NCI-H524 (cell line): Measurements from ENCODE around the gene LBX1.

ENCODE experiments used
- DNase-seq, 2 experiments: peaks; one replicate each; lab custom pipeline; 2025; lab: John Stamatoyannopoulos, UW

The LBX1 gene

DNA sequence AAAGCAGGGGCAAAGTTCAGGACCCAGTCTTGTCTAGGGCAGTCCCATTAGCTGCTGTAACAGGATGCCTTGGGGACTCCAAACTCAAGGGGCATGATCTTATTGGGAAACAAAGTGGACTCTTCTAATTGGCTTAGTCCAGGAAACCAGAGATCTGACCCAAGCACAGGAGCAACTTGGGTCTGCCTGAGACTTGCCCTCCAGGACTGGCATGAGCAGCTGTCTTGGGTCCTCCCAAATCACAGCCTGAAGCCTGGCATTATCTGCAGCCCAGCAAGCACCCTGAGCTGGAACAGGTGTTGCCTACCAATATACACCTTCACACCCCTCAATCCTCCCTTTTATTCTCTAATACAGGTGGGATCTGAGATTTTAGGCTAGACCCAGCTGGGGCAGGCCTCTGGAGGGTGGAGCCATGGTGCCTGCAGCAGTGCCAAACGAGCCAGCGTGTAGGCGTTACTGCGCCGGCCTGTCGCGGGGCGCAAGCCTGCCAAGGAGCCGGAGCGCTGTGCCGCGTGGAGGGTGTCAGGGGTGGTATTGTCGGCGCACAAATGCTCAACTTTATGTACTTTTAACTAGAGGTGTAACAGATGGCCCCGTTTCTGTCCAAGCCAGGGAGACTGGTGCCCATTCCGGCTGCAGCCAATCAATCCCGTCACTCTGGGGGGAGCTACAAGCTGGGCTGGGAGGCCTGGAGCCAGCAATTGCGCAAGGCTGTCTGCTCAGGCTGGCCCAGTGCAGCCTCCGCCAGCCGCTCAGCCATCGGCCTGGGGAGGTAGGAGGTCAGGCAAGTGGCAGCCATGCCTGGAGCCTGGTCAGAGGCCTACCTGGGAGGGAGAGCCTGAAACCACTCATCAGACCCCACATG lies 12.8 kb upstream of the LBX1 start:
- peak; percentile 13 to 58 for DNase-seq

DNA sequence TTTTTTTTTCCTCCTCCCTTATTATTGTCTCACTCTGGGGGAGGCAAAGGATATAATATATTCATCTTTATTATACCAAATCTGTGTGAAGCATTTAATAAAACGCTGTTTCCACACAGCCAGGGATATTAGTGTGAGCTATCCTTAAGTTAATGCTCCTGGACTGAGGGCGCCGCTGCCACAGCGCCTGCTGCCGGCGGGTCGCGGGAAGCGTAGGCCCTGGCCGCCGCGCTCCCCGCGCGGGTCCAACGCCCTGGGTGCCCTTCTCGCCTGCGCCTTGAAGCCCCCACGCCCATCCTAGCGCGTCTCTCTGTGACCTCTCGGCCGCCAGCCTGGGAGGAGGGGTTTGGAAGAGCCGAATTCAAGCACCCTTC lies 9.5 kb upstream of the LBX1 start:
- no peak for DNase-seq

DNA sequence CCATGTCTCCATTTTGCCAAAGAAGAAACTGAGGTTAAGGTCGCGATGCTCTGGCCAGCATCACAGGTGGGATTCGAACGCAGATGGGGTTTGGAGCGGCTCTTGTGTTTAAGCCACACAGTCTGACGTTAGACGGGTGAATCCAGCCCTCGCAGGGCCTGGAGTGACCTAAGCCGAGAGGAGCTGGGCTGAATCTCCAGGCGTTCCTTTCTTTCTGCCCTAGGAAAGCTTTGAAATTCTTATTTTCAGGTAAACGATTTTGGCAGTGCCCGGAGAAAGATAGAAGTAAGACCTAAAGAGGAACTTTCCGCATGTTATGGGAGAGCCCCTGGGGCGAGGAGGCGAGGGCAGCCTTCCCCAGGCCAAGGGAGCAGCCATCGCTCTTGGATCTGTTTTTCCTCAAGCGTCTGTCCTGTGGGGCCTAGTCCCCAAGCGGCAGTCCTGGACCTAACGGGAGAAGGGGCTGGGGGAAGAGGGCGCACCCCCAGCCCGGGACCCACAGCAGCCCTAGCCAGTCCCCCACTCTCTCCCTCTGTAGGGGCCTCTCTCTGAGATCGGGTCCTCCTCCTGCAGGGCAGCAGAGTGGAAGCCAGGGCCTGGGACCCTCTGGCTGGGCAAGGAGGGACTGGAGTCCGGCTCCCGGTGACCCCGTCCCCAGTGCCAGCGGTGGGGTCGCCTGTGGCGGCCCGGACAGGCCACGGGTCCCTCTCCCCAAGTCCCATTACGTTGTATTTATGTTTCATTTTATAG lies 8.9 kb upstream of the LBX1 start:
- DNase-seq = no peak

DNA sequence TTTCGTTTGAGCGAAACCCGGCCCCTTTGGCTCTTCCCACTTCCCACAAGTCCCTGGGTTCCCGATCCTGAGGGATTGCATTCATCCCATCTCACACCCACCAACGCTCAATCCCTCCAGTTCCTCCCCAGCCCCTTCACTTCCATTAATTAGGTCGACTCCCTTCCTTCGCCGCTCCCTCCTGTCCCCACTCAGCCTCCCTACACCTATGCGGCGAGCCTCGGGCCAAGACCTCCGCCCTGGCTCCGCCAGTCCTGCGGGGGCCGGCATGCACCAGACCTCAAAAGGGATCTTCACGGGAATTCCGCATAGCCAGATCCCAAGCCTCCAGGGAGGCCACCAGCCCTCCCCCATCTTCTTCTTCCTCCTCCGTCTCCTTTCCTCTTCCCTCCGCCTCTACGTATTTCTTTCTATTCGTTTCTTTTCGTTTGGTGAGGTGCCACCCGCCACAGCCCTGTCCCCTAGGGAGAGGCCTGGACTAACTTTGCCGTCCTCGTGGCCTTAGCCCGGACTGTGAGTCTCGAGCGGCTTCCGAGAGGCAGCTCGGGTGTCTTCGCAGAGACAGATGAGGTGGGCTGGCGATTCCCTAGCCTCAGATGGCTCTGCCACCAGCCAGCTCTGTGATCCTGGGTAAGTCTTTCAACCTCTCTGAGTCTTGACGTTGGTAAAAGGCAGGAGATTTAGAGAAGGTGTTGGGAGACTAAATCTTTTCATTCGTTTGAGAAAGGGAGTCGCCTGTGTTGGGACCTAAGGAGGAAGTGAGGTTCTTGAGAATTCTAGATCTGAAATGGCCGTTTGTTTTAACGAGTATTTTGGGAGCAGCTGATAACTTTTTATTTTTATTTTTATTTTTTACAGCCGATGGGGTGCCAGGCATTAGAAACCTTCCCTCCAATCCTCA lies 8.1 kb upstream of the LBX1 start:
- DNase-seq = no peak

DNA sequence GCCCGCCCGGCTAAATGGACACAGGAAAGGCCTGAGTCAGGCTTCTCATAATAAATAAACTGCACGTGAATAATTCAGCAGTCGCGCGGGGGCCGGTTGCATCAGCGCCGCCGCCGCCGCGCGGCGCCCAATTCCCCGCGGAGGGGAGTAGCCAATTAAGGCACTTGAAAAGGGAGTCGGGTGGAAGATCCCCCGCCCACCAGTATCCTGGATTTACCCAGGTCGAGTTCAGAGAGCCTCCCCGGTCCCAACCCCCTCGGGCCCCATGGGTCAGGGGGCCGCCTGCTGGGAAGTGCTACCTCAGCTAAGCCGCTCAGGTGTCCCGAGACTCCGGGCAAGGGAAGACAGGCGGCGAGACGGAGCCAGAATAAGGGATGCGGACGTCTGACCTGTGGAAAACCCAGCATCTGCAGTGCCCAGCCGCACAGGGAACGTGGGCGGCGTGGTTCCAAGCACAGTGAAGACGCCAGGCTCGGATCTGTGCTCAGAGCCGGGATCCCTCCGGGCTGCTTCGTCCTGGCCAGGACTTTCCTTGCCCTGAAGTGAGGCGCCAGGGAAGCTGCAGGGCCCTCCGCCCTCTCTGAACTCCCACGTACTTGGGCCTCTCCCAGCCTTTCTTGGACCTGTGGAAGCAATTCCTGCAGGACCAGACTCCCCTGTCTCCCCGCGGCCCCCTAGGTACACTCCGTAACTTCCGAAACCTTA lies 7.3 kb upstream of the LBX1 start:
- DNase-seq = peak in 1 of 2 experiments; percentile 2

DNA sequence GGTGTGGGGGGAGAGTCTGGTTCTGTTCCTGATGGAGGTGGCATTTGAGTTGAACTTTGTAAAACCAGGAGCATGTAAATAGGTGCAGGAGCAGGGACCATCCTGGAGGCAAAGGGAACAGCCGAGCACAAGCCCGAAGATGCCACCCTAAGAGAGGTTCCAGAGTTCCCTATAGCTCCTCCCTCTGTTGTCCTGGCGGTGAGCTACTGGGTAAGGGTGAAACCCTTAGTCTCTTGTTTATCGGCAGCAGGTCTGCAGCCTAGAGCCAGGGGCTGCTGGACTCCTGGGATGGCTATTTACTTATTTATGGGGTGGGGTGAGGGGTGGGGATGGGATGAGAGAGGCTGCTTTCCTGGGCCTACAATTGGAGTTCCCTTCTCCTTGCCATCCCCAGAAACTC lies 6.5 kb upstream of the LBX1 start:
- no peak for DNase-seq

DNA sequence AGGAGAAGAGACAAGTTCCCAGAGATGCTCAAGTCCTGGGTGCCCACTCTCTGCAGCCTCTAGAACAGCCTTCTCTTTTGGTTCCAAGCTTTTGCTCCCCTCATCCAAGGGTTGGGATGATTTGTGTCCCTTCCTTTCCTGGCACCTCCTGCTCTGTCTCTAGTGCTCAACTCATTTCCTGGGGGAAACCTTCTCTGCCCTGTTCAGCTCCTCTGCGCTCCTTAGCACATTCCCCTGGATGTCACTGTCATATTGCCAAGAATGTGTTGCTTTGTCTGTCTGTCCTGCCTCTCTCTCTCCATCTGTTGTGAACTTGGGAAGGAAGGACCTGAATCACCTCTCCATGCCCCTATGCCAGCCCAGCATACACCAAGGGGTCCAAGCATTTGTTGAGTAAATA lies 5.1 kb upstream of the LBX1 start:
- DNase-seq = no peak

DNA sequence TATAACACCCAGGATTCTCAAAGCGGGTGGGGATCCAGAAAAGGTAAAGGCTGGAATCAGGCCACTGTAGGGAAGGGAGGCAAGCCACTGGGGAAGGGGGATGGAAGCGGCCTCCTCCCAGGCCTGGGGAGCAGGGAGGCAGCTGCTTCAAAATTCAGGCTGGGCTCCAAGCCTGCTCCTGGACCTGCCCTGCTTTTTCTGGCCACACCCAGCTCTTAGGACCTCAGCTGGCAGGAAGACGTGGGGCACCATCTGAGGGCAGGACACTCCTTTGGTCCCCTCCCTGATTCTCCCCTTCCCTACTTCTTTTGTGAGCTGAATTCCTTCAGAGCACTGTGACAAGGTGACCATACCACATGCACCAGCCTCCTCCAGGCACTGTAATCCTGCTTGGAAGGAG lies 4.6 kb upstream of the LBX1 start:
- DNase-seq = no peak

DNA sequence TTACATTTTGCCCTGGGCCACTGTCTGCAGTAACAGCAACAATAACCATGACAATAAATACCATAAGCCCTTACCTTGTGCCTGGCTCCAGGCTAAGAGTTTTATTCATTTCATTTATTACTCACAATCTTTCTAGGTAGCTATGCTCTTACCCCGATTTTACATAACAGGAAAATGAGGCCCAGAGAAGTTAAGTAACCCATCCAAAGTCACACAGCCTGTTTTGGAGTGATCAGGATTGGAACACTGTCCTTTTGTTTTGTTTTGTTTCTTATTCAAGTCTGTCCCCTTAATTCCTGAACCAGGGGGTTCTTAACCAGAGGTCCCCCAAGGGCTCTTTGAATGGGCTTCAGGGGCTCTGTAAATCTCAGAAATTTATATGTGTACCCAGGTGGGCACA lies 4.2 kb upstream of the LBX1 start:
- no peak for DNase-seq

DNA sequence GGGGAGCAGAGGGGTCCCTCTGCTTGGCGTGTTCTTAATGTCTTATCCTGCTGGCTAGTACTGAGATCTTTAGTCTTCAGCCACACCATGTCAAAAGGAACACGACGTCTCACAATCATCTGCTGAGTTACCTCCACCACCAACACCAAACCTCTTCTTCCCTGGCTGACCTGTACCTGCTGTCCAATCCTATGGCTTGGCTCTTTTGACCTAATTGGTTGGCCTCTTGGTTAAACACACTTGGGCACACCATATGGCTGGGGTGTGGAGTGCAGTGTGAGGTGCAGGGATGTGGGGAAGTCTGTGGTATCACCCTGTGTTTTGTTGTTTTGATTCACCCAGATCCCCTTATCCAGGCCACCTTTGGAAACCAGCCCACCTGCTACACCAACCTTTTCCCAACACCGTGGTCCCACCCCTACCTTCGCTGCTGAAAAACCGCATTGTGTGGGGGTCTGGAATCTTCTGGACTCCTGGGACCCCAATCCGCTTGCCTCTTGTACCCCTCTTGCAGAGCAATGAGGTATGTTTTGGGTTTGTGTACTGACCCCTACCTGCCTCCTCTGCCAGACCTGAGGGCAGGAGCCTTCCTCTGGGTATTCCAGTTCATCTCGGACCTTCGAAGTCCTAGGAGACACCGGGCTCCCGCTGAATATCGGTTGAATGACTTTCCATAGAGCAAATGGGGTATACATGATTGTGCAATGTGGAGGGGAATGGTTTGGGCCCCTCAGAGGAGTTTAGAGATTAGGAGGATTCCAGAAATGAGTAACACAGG lies 2.8 kb upstream of the LBX1 start:
- no peak for DNase-seq

DNA sequence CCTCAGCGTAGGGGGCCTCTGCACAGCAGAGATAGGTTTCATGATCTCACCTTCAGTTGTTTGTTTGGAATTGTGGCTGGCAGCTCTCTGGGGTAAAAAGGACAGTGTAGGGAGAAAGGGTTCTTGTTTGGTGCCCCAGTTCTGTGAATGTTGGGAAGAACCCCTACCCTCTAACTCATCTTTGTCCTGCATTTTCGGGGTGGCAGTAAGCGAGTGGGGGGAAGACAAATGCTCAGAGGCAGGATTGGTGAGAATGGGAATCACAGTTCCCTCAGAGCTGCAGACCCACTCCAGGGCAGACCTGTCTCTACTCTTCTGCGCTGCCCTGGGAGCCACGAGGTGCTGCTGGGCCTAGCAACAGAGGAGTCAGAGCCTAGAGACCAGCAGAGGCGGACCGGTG lies 1.8 kb upstream of the LBX1 start:
- DNase-seq = no peak

DNA sequence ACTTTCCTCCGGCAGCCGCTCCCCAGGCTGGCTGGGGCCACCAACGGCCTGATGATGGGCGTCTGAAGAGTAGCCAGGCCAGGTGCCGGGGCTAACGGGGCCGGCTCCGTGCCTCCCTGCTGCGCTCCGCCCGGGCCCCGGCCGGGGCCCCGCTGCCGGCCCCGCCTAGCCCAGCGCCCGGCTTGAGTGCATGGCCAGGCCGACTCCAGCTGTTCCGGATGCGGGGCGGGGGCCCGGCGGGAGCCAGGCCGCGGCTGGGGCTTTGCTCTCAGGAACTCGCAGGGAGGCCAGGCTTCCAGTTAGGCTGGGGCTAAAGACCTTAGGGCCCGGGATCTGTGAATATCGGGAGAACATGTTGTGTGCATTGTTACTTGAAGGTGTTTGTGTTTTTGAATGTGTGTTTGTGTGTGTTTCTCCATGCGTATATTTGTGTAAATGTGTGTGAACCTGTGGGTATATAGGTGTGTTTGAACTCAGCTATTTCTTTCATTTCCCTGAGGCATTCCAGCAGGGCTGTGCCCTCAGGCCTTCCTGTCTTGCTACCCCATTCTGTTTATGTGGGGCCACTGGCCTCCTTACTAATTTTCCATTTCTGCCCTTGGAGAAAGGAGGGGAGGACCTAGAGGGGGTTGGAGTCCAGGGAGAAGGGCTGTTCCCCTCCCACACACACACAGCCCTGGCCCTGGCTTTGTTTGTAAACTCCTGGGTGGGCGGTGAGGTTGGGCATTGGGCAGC lies 1.1 kb upstream of the LBX1 start:
- no peak for DNase-seq

DNA sequence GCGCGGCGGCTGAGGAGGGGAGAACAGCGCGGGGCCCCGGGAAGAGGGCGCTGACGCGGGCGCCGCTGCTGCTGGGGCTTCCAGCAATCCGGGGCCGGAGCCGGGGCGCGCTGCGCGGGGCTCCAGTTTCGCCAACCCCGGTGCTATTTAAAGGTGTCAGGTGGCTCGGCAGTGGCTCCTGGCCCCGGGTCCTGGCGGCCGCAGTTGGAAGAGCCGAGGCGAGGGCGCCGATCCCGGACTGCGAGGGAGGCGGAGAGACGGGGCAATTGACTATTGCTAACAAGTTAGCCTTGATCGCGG lies 347 bp downstream of the LBX1 start:
- DNase-seq = no peak

DNA sequence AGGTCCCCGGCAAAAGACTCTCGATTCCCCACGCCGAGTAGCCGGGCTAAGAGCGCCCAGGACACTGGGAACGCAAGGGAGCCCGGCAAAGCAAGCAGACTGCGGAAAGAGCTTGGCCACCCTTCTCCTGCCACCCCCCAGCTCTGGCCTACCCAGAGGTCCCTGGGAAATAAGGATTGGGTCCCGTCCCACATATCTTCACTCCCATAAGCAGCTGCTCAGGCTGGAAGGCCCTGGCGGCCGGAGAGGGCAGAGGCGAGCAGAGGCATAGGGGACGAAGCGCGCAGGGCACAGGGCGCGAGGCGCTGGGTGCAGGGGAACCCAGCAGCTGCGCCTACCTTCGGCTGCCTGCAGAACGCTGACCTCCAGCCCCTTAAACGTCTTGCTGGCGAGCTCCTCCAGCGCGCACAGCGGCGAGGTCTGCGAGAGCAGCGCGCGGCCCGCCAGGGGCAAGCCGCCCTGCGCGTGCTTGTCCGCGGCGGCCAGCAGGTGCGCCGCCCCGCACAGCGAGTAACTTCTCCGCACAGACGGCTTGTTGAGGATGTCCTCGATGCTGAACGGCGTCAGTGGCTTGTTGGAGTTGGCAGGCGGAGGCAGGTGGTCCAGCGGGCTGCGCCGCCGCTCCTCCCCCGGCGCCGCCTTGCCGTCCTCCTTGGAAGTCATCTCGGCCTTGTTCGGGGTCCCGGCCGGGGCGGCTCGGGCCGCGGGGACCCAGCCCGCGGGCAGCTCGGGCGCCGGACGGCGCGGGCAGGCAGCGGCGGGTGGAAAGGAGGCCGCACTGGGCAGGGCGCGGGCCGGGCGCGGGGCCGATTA lies 904 bp downstream of the LBX1 start:
- peak in 1 of 2 experiments; percentile 24 for DNase-seq

DNA sequence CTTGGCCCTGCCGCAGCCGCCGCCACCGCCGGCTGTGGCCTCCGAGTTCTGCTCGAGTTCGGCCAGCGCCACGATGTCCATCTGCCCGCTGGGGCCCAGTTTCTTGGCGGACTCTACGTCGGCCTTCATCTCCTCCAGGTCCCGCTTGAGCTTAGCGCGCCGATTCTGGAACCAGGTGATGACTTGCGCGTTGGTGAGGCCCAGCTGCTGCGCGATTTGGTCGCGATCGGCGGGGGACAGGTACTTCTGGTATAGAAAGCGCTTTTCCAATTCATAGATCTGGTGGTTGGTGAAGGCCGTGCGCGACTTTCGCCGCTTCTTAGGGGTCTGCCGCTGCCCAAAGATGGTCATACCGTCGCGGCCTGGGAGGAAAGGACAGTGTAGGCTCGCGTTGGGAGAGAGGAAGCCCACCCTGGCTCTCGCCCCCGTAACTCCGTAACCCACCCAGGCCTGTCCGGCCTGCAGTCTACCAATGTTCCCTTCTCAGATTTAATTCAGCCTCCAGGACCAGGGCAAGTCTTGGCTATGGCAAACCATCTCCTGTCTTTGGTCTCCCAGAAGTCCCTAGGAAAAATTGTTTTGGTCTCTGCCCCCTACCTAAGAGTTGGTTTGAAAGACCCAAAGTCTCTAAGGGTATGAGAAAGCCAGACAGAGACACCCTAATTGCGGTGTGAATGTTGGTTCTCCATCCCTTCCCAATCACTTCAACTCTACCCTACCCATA lies 1.7 kb downstream of the LBX1 start:
- DNase-seq = no peak

DNA sequence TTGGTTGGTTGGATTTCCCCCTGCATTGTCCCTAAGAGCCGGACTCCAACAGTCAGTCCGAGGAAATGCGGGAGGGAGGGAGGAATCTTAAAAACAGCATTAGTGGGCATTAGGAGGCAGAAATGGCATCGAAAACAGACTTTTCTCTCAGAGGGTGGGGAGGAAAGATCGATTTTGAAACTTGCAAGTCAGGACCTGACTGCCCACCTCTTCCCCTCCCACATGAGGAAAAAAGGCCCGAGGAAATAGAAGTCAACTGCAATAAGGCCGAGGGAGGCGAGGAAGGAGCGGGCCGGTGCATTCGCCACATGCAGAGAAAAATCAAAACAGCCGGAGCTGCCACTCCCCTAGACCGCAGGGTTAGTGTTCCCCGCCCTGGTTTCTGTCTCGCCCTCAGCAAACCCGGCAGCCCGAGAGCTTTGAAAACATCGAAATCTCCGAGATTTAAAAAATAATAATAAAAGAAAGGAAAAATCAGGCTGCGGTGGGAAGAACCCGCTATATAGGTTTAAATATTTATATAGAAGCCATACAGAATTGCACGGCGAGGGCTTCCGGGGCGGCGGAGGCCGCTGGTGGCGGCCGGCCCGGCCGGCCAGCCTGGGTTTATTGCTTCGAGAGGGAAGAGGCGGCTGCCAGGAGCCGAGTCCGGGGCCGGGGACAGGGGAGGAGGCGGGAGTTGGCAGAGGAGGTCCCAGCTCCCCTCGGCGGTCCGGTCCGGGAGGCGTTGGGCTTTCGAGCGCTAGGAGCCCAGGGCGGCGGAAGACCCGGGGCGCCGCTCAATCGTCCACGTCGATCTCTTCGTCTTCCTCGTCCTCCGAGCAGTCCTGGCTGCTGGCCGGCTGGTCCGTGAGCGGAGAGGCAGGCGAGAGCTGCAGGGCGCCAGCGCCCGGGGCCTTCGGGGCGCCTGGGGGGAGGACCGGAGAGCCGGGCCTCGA lies 2.5 kb downstream of the LBX1 start:
- no peak for DNase-seq

DNA sequence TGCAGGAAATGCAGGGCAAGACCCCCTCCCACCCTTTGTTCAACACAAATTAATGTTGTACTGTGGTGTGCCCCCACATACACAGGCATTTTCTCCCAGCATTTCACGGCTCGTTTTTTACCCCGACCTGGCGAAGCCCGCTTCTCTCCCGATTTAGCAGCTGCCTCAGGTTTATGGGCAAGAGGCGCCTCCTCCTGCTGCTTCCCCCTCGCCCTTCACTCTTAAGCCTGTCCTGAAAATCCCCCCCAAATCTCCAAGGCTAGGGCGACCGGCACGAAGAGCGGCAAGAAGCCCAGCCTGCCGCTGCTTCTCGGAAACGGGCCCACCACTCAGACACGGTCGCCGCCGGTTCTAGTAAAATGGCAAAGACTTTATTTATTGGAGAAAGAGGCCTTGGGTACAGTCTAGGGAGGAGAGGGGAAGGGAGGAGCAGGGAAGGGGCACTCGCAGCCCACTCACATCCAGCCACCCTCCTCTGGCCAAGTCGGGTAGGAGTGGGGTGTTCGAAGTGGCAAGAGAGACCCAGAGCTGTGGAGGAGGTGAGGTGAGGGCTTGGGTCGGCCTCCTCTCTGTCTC lies 3.3 kb downstream of the LBX1 start:
- DNase-seq = no peak
